ENCODE results near the gene HDAC8. TPM values are rescaled to one million over a fixed set of nuclear protein-coding genes. Genes with fewer than 3 reads are reported as not detected.

The HDAC8 gene
- total RNA-seq, 1 donor: 19.9 TPM

DNA sequence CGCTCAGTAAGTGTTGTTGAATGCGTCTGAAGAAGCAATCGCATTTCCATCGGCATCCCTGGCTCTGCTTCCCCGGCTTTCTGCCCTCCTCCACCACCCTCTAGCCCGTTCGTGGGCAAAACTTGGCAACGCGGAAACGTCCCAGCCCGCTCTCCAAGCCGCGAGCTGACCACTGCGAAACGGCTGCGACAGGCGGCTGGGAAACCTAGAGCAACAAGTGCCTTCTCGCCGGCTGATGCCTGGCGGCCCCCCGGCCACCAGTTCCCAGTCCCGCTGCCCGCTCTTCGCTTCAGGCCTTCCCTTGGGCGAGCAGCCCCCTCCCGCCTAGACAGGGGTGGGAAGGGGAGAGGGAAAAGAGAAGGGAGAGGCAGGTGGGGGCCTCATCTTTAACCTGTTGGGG lies 267.8 kb downstream of the HDAC8 start:
- DNase-seq (ENCODE audit: low read depth in 2 of 3, low spot score in 2 of 3): no peak

DNA sequence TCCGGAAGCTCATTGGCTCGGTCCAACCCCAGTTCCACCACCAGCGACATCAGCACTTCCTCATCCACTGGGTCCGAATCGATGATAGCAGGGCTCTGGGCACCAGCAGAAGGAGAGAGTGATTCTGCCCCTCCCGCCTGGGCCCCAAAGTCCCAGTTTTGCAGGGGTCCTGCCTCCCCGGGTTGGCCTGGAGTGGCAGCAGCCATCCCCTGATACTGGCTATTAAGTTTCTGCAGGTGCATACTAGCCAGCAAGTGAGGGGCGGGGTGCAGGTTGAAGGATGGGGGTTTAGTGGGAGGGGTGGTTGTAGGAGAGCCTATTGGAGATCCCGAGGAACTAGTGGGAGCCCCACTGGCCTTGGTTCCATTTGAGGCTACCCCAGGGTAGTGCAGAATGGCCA lies 270.9 kb downstream of the HDAC8 start:
- DNase-seq (ENCODE audit: low read depth in 2 of 3, low spot score in 2 of 3): no peak

DNA sequence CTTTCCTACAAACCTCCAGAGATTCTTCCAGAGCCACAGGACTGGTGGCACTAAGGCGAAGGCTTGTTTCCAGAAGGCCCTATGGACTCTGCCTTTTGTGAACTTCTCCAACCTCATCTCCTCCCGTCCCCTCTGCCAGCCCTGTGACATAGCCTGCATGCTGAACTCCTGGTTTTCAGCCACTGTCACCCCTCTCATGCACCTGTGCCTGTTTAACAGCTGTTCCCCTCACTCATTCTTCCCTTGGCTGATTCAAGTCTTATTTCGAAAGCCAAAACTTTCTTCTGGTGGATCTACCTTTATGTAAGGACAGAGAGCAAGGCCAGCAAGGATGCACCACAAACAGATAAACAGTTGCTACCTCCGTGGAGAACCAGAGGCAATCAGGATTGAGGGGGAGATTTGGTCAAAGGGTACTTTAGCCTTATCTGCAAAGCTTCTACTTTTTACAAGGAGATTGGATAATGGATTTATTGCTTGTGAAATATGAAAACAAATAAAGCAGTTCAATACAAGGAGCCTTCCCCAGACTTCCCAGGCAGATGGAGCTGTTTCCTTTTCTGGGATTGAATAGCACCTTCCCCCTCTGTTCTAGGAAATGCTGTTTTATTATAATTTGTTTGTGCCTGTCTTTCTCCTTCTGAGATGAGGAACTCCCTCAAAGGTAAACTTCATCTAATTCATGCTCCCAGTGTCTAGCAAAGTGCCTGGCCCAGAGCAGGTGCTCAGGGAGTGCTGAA lies 272.6 kb downstream of the HDAC8 start:
- no peak for DNase-seq (ENCODE audit: low read depth in 2 of 3, low spot score in 2 of 3)

DNA sequence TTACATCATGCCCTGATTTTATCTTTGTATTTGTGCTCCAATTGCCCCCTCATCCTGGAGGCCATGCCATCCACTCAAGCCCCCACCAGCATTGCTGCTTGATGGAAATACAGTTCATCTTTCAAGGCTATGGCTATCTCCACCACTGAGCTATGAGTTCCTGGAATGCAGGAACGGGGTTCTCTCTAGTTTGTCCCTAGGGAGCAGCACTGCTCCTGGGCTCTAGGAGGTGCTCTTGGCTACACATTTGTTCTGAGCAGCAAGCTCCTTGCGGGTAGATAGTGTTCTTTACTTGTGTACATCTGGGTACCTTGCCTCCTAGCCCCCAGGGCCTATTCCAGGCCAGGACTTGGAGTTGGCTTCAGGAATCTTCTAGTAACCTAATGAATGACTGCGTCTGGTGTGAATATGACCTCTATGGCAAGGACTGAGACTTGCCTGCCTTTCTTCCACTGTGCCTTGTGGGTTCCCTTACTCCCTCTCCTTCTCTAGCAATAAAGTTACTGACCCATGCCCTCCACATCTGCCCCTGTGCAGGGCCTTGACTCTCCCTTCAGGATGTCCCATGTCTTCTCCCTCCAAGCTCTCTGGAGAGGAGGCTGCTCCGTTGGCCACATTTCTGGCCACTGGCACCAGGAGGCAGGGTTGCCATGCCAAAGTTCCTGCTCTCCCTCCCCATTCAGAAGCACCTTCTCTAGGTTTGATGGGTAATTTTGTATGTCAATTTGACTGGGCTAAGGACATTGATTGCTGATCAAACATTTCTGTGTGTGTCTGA lies 274.5 kb downstream of the HDAC8 start:
- DNase-seq (ENCODE audit: low read depth in 2 of 3, low spot score in 2 of 3): no peak

DNA sequence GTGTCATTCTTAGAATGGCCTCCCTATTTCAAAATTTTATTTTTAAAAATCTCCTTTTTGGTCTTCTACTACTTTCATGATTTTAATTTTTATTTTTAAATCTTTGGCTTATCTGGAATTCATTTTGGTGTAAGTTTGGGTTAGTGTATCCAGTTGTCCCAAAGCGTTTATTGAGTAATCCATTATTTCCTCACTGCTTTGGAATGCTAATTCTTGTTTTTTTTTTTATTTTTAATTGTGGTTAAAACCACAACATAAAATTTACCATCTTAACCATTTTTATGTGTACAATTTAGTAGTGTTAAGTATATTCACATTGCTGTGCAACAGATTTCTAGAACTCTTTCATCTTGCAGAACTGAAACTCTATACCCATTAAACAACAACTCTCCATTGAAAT lies 275.7 kb downstream of the HDAC8 start:
- DNase-seq (ENCODE audit: low read depth in 2 of 3, low spot score in 2 of 3): no peak

DNA sequence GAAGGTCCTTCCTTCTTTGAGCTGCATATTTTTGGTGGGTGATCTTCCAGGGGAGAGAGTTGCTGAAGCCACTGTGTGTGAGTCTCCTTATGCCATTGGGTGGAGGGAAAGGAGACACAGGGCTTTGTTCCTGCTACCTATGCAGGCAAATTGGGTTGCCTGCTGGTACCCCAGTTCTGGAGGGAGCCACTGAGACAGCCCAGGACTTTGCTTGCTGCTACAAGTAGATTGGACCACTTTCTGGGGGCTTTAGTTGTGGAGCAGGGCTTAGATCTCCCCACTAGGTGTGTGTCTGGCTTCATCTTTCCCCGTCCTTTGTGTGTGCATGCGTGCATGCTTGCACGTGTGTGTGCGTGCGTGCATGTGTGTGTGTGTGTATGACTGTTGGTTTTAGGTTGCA lies 276.9 kb downstream of the HDAC8 start:
- no peak for DNase-seq (ENCODE audit: low read depth in 2 of 3, low spot score in 2 of 3)

DNA sequence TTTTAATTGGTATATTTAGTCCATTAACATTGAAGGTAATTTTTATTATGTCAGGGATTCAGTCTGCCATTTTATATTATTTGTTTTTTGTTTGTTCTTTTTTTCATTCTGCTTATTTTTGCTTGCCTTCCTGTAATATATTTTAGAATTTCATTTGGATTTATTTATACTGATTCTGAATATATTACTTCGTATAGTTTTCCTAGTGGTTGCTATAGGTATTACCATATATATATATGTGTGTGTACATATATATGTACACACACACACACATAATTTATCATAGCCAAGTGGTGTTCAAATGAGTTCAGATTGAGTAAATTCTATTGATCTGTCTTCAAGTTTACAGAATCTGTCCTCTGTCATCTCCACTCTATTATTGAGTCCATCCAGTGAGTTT lies 278.1 kb downstream of the HDAC8 start:
- no peak for DNase-seq (ENCODE audit: low read depth in 2 of 3, low spot score in 2 of 3)

DNA sequence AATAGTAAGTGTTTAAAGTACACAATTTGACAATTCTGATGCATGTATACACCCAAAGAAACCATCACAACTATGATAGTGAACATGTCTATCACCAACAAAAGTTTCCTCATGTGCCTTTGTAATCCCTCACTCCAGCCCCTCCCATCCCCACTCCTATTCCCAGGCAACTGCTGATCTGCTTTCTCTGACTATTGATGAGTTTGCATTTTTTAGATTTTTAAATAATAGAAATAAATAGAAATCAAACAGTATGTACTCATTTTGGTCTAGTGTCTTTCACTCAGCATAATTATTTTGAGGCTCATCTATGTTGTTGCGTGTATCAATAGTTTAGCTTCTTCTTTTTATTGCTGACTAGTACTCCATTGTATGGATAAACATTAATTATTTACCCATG lies 290.3 kb downstream of the HDAC8 start:
- DNase-seq (ENCODE audit: low read depth in 2 of 3, low spot score in 2 of 3): no peak

DNA sequence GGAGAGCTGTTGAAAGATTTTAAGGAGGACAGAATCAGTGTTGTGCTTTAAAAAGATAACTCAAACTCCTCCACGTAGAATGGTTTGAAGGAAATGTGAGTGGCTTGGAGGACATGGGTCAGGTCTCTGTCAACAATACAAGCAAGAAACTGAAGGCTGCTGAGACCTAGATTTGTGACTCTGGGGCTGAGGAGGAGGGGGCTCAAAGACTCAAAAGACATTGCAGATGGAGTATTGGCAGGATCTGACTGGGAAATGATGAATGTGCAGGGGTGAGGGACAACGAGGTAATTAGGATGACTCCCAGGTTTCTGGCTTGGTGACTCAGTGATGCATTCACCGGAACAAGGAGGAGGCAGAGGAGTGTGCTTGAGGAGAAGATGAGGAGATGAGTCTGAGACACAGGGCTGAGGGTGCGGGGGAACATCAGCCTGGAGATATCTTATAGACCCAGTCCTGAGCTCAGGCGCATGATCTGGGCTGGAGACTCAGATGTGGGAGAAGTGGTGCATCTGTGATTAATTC lies 292.3 kb downstream of the HDAC8 start:
- DNase-seq (ENCODE audit: low read depth in 2 of 3, low spot score in 2 of 3): no peak

Small RNAs within 50 kb of the gene (small RNA-seq; reads per million reads assigned to genes)
- not detected for gene RF00019
- gene RNU2-68P: 7.8 reads per million, percentile 91 among the genes with 10 or more reads in this experiment

Other genes with a start within 250 kb of the HDAC8 start
- 4.8 TPM for gene PHKA1, start 141.5 kb upstream of the HDAC8 start, total RNA-seq
- 0.27 TPM for gene DMRTC1B, start 204.0 kb upstream of the HDAC8 start, total RNA-seq
- not detected for gene FAM236B, start 209.8 kb upstream of the HDAC8 start, total RNA-seq
- gene FAM236D, start 235.4 kb upstream of the HDAC8 start, total RNA-seq: not detected